Spleen (tissue), 7 donors: ENCODE data around the gene IFI16.

Experiments used
- CTCF ChIP-seq, 11 experiments: fragments of 200-600 bp in 7 of 11; fragments of 450-650 bp in 4 of 11; sonication (generic) in 4 of 11; IDR thresholded peaks in 8 of 11; conservative IDR thresholded peaks in 3 of 11; 1 replicate in 7 of 11; 2 replicates in 4 of 11; pipeline versions ENCODE4 v1.4.0 to v1.8.0; 2016 to 2021; ENCODE audit warnings: antibody characterized with exemption in 11 of 11, inconsistent platforms in 4 of 11, mild to moderate bottlenecking in 1 of 11
- POLR2A ChIP-seq, 3 donors: fragments of 450-650 bp; IDR thresholded peaks; one replicate each; pipeline ENCODE4 v1.5.1; 2017; ENCODE audit warnings: antibody characterized with exemption in 3 of 3, mild to moderate bottlenecking in 1 of 3
- POLR2AphosphoS5 ChIP-seq, 3 donors: sonication (generic); formaldehyde crosslinking; IDR thresholded peaks; one replicate each; pipeline ENCODE4 v1.5.1; 2017; ENCODE audit warnings: antibody characterized with exemption in 3 of 3
- donor health status: DM: no; HTN: no; CAD: no; lungs with moderate emphysema.
- donor health status: DM: no; HTN: no; CAD: no.
- donor health status: DM: no; HTN: no; CAD: no.

GRCh38 chr1:159067699-159068621 lies 58.3 kb downstream of the IFI16 start:
- TF ChIP-seq CTCF (IDR thresholded peaks at IDR 0.05 in 8 of 11, conservative IDR thresholded peaks at IDR 0.05 in 3 of 11), result no peak
- peak in 2 of 3 donors; percentile 38 to 63 for TF ChIP-seq POLR2A (IDR thresholded peaks at IDR 0.05)
- peak in 1 of 3 donors; percentile 90 for TF ChIP-seq POLR2AphosphoS5 (IDR thresholded peaks at IDR 0.05)
